Hypothalamus (tissue), 51 donors: ENCODE results near the gene GGT6.
A peak's percentile ranks its signal among the peaks of the same experiment; 100 is the strongest.

ENCODE experiments used
- DNase-seq, 51 donors: peaks; one replicate each; lab custom pipeline; 2025; lab: John Stamatoyannopoulos, UW

The GGT6 gene

DNA sequence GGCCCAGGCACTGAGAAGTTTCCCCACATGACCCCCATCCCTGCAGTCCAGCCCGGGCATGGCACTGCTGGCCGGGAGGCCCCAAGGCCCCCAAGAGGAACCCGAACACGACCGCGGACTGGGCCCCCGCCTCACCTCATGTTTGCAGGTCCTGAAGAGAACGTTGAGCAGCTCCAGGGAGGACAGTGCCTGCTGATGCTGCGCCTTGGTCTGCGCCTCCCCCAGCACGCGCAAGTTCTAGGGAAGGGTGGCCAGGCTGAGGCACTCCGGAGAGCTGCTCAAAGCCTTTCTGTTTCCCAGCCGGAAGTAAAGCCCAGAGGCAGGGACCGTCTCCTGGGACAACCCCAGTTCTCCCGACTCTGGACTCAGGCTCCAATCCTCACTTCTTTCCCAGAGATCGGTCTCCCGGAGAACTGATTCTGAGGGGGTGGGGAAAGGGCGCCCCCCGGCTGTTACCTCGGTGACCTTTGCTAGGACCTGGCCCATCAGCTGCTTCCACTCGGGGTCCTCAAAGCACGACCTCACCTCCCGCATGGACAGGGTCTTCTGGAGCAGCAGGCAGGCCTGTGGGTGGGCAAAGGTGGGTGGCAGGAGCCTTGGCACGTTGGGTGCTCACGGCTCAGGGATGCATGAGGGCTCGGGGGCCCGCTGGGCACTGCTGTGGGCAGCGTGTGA lies 18.9 kb downstream of the GGT6 start:
- DNase-seq: peak in 10 of 51 donors; percentile 21 to 43 (median 28)

DNA sequence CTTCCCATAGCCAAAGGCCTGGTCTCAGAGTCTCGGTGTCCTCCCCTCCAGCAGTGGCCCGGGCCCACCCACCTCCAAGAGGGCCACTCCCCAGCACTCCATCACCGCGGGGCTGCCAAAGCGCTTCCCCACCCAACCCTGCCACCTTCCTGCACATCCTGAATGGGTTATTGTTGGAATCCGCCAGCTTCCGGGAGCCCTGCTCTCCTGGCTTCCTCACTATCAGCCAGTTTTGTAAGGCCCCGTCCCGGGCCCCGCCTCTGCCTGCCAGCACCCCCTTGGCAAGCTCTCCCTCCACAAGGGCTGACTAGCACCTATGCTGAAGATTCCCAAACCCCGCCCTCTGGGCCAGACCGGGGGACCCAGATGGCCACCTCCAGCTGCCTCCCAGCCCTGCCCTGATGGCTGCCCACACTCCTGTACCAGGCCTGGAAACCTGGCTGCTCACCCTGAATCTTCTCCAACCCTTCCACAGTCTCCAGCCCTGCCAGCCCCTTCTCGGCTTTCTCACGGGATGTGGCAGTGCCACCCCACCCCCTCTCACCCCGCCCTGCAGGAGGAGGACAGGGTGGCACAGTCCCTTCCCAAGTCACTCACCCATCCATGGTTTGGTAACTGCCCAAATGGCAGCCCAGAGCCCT lies 19.6 kb downstream of the GGT6 start:
- no peak for DNase-seq

GRCh38 chr17:4540224-4540651 lies 20.1 kb downstream of the GGT6 start:
- DNase-seq: peak in 3 of 51 donors; percentile 10 to 43 (median 24)

- DNase-seq: no peak
Observed at GRCh38 chr17:4539576-4540223, 20.7 kb downstream of the GGT6 start.

DNA sequence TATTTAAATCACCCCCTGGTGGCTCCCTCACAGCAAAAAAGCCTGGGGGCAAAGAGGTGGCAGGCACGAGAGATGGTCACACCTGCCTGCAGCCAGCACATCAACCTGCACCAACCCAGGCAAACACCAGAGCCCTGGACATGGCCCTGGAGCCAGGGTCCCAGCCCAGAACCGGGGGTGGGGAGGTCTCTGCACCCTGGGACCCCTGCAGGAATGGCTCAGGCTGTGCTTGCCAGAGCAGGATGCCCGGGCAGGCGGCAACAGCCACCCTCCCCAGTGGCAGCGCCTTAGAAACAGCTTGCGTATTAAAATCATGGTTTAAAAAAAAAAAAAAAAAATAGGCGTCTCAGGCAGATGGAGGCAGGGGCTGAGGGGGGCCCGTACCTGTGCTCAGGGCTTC lies 21.4 kb downstream of the GGT6 start:
- no peak for DNase-seq

- no peak for DNase-seq
Observed at GRCh38 chr17:4538236-4539002, 22.0 kb downstream of the GGT6 start.

DNA sequence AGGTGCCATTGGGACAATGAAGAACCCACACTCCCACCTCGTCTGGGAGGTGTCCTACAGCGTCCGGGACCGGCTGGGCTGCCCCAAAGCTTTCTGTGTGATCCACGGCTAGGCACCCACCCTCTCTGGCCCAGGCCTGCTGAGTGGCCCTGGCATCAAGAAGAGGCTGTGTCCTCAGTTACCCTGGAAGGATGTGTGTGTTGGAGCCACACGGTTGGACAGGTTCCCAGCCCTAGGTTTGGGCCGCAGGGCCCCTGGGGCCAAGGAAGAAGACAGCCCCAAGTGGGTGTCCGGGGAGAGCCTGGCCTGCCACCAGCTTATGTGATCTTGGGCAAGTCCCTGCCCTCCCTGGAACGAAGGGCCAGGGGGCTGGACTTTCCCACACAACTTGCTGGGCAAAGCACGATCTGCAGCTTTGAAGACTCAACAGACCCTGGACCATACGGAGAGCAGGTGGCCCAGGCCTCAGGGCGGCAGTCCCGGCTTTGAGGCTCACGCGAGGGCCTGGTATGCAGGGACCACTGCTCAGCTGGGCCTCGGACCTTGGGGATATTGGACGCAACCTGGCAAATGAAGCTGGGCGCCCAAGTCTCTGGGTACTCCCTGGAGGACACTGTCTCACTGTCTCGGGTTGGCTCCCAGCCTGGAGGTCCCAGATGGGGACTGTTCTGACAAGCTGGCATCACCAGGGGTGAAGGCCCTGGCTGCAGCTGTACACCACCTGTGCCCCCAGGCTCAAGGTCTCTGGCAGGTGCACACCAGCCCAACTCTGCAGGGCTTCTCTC lies 22.7 kb downstream of the GGT6 start:
- peak in 35 of 51 donors; percentile 27 to 87 (median 64) for DNase-seq

- DNase-seq: peak in 15 of 51 donors; percentile 24 to 63 (median 47)
Observed at GRCh38 chr17:4536742-4537411, 23.5 kb downstream of the GGT6 start.

GRCh38 chr17:4536259-4536741 lies 24.1 kb downstream of the GGT6 start:
- DNase-seq: peak in 14 of 51 donors; percentile 22 to 63 (median 43)

- DNase-seq: peak in 2 of 51 donors; percentile 9 to 35
Observed at GRCh38 chr17:4535667-4536258, 24.6 kb downstream of the GGT6 start.

- peak in 11 of 51 donors; percentile 22 to 70 (median 45) for DNase-seq
Observed at GRCh38 chr17:4534928-4535666, 25.3 kb downstream of the GGT6 start.

GRCh38 chr17:4534515-4534914 lies 25.9 kb downstream of the GGT6 start:
- peak in 12 of 51 donors; percentile 50 to 88 (median 66) for DNase-seq

GRCh38 chr17:4533523-4534504 lies 26.6 kb downstream of the GGT6 start:
- DNase-seq: peak in 50 of 51 donors; percentile 16 to 96 (median 86)

- DNase-seq: no peak
Observed at GRCh38 chr17:4532860-4533522, 27.4 kb downstream of the GGT6 start.

- no peak for DNase-seq
Observed at GRCh38 chr17:4531988-4532736, 28.2 kb downstream of the GGT6 start.
